SK-N-SH (cell line): ENCODE measurements around the gene DCLK1. TPM values are rescaled to one million over a fixed set of nuclear protein-coding genes. Genes with fewer than 3 reads are reported as not detected.

ENCODE experiments used
- CTCF ChIA-PET: fragments of 300-600, 350-600 bp; formaldehyde crosslinking; extraction: SDS; loops from one replicate; lab custom pipeline; 2021; lab: Yijun Ruan, JAX
- POLR2A ChIA-PET: fragments of 350-600 bp; sonication (Branson Sonifier 250); formaldehyde crosslinking; extraction: SDS; loops from one replicate; lab custom pipeline; 2020; ENCODE audit warnings: antibody characterized with exemption, inconsistent platforms; lab: Yijun Ruan, JAX
- DNase-seq: peaks from one replicate; pipeline ENCODE4 v3.0.0; 2012
- H2AFZ ChIP-seq: fragments of 200-600 bp; sonication (generic); 2 replicates; pipeline ENCODE4 v1.8.1; 2016; ENCODE audit warnings: antibody characterized with exemption, mild to moderate bottlenecking, low read depth
- H3F3A ChIP-seq: fragments of 200-600 bp; sonication (generic); replicated peaks from 2 replicates; pipeline ENCODE3; 2016; ENCODE audit warnings: antibody characterized with exemption, mild to moderate bottlenecking; ENCODE audit not compliant: insufficient read depth
- H3K27ac ChIP-seq, 2 experiments: fragments of 200-500 bp in 1 of 2; fragments of 200-600 bp in 1 of 2; sonication (Bioruptor generic) in 1 of 2; sonication (generic), shearing (Covaris generic) in 1 of 2; 2 replicates each; pipeline versions ENCODE4 v1.5.1 to v1.6.1; 2014 to 2016; ENCODE audit warnings: low read depth in 2 of 2, inconsistent platforms in 1 of 2, low read length in 1 of 2, mild to moderate bottlenecking in 1 of 2, mixed read lengths in 1 of 2
- H3K27me3 ChIP-seq: fragments of 200-600 bp; sonication (generic), shearing (Covaris generic); 2 replicates; pipeline ENCODE4 v1.6.1; 2016; ENCODE audit warnings: mixed run types; ENCODE audit not compliant: insufficient read depth
- H3K36me3 ChIP-seq, 2 experiments: fragments of 200-500 bp in 1 of 2; fragments of 200-600 bp in 1 of 2; sonication (Bioruptor generic) in 1 of 2; sonication (generic) in 1 of 2; replicated peaks in 1 of 2; 2 replicates each; pipeline versions ENCODE3 to v1.5.1; 2014 to 2016; ENCODE audit warnings: low read length in 1 of 2, mild to moderate bottlenecking in 1 of 2; ENCODE audit not compliant: insufficient read depth in 2 of 2, control insufficient read depth in 1 of 2
- H3K4me1 ChIP-seq, 2 experiments: fragments of 200-500 bp in 1 of 2; fragments of 200-600 bp in 1 of 2; sonication (Bioruptor generic) in 1 of 2; sonication (generic), shearing (Covaris generic) in 1 of 2; 2 replicates each; pipeline versions ENCODE4 v1.5.1 to v1.6.1; 2014 to 2016; ENCODE audit warnings: low read depth in 1 of 2, low read length in 1 of 2, mixed run types in 1 of 2; ENCODE audit not compliant: insufficient read depth in 2 of 2, control insufficient read depth in 1 of 2
- H3K4me2 ChIP-seq: fragments of 200-600 bp; sonication (generic), shearing (Covaris generic); 2 replicates; pipeline ENCODE4 v1.6.1; 2017; ENCODE audit warnings: mixed run types
- H3K4me3 ChIP-seq, 2 experiments: fragments of 200-500 bp in 1 of 2; fragments of 200-600 bp in 1 of 2; sonication (Bioruptor generic) in 1 of 2; sonication (generic), shearing (Covaris generic) in 1 of 2; 2 replicates each; pipeline versions ENCODE4 v1.5.1 to v1.8.1; 2014 to 2016; ENCODE audit warnings: low read depth in 2 of 2, inconsistent platforms in 1 of 2, low read length in 1 of 2, mild to moderate bottlenecking in 1 of 2, mixed read lengths in 1 of 2, moderate library complexity in 1 of 2
- H3K79me2 ChIP-seq: fragments of 200-600 bp; sonication (generic); 2 replicates; pipeline ENCODE4 v1.8.1; 2017; ENCODE audit warnings: mild to moderate bottlenecking; ENCODE audit not compliant: insufficient read depth
- H3K9ac ChIP-seq: fragments of 200-600 bp; sonication (generic); 2 replicates; pipeline ENCODE4 v1.6.1; 2017; ENCODE audit warnings: mixed run types
- H3K9me2 ChIP-seq: fragments of 200-600 bp; sonication (generic); 2 replicates; pipeline ENCODE4 v1.6.1; 2017; ENCODE audit warnings: mixed run types
- H3K9me3 ChIP-seq: fragments of 200-600 bp; sonication (generic); 2 replicates; pipeline ENCODE4 v1.6.1; 2017; ENCODE audit warnings: mixed run types, mild to moderate bottlenecking, moderate library complexity
- H4K20me1 ChIP-seq: fragments of 200-600 bp; sonication (generic); 2 replicates; pipeline ENCODE4 v1.6.1; 2017; ENCODE audit warnings: mild to moderate bottlenecking, mixed run types; ENCODE audit not compliant: insufficient read depth
- CHD2 ChIP-seq: fragments of 150-350 bp; IDR thresholded peaks from 2 replicates; pipeline ENCODE4 v1.6.1; 2018; ENCODE audit warnings: low read length; ENCODE audit not compliant: partially characterized antibody
- EP300 ChIP-seq, 2 experiments: IDR thresholded peaks; 2 replicates each; pipeline versions ENCODE4 v1.4.0 to v1.6.1; 2012; ENCODE audit warnings: borderline replicate concordance in 1 of 2, low read depth in 1 of 2, low read length in 1 of 2
- EZH2phosphoT487 ChIP-seq: fragments of 200-600 bp; sonication (generic); IDR thresholded peaks from 2 replicates; pipeline ENCODE4 v1.6.1; 2017; ENCODE audit warnings: low read depth, mixed run types, mild to moderate bottlenecking, antibody characterized with exemption, moderate library complexity, borderline replicate concordance
- FOSL2 ChIP-seq: IDR thresholded peaks from 2 replicates; pipeline ENCODE4 v1.4.0; 2012; ENCODE audit warnings: low read depth, mild to moderate bottlenecking, moderate library complexity, borderline replicate concordance
- JUND ChIP-seq: IDR thresholded peaks from 2 replicates; pipeline ENCODE4 v1.4.0; 2012
- MEF2A ChIP-seq: IDR thresholded peaks from 2 replicates; pipeline ENCODE4 v1.4.0; 2012; ENCODE audit warnings: low read depth, borderline replicate concordance
- NFIC ChIP-seq: IDR thresholded peaks from 2 replicates; pipeline ENCODE4 v1.4.0; 2012; ENCODE audit warnings: borderline replicate concordance
- NRF1 ChIP-seq: IDR thresholded peaks from 2 replicates; pipeline ENCODE4 v1.6.1; 2012; ENCODE audit warnings: low read depth, mild to moderate bottlenecking, low read length
- RXRA ChIP-seq: IDR thresholded peaks from 2 replicates; pipeline ENCODE4 v1.4.0; 2012; ENCODE audit warnings: low read depth, mild to moderate bottlenecking, borderline replicate concordance
- TCF12 ChIP-seq: IDR thresholded peaks from 2 replicates; pipeline ENCODE4 v1.4.0; 2012
- TEAD4 ChIP-seq: IDR thresholded peaks from 2 replicates; pipeline ENCODE4 v1.4.0; 2012; ENCODE audit warnings: mild to moderate bottlenecking, borderline replicate concordance; ENCODE audit not compliant: insufficient read depth
- YY1 ChIP-seq: IDR thresholded peaks from 2 replicates; pipeline ENCODE4 v1.4.0; 2012; ENCODE audit warnings: low read depth, mild to moderate bottlenecking
- WGBS: methylation state at CpG from one replicate; pipeline ENCODE4 v1.1.6; 2017; ENCODE audit warnings: low lambda C conversion rate; 5-methylcytosine and 5-hydroxymethylcytosine counted together
- polyA plus RNA-seq, 3 experiments: library from polyadenylated mRNA; depleted of rRNA; stranded (reverse); fragments of >200 nt; gene quantifications; 2 replicates each; pipeline ENCODE4 v1.2.3, GENCODE V29; 2012
- TF ChIP-seq, protein P1 (sequence below): IDR thresholded peaks from 2 replicates; pipeline ENCODE4 v1.4.0; 2012; ENCODE audit warnings: low read depth
- TF ChIP-seq, protein P2 (sequence below): IDR thresholded peaks from 2 replicates; pipeline ENCODE4; 2012
- TF ChIP-seq, protein P3 (sequence below): fragments of 200-600 bp; sonication (generic); IDR thresholded peaks from 2 replicates; pipeline ENCODE4 v1.6.1; 2017; ENCODE audit warnings: antibody characterized with exemption, mild to moderate bottlenecking, moderate library complexity
- TF ChIP-seq, protein P4 (sequence below): IDR thresholded peaks from 2 replicates; pipeline ENCODE4 v1.4.0; 2012; ENCODE audit warnings: low read depth, borderline replicate concordance

DCLK1 gene
- polyA plus RNA-seq, 1 of the 3 experiments (the other 2 are of a cell fraction), result 1.1 TPM

DNA sequence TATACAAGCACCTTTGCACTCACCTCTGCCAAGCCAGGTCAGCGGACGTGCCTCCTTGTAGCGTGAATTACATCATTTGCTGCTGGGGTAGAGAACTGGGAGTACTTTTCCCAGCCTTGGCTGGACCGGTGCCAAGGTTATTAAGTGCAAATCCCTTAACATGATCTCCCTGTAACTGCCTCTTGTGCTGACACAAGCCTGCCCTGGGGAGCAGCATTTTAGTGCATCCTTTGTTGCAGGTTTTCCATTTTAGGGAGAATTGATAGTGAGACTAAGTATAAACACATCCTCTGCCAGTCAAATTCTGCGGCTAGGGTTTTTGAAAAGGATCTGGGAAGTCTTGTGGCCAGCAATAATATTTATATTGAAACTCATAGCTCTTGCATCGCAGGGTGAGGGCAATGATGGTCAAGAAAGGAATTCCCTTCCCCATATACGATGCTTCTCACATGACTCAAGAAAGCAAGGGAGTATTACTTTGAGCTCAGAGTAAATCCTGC is 32.7 kb upstream of the DCLK1 start:
- DNase-seq, result peak; percentile 20
- H3K4me3 ChIP-seq, result no peak overlapping the region
- CTCF ChIA-PET, result no interaction called here
- H3K36me3 ChIP-seq, result no peaks in the 10 kb centered on the region
- H3F3A ChIP-seq, result peaks cover 5% of the 10 kb centered on the region
- H2AFZ ChIP-seq, result no peak overlapping the region
- WGBS, result 36% methylated on average over 7 of the region's 7 CpGs
- TF ChIP-seq TEAD4 (0 out of 2 replicates have a peak, but pooled peaks have one; percentile 48), EP300 (IDR thresholded peaks at IDR 0.05; ENCODE audit: borderline replicate concordance in 1 of 2, low read depth in 1 of 2, low read length in 1 of 2) (peak in 1 of 2 experiments; percentile 56; a peak in 1 of 4 replicates), JUND (peak; percentile 47), NRF1 (no peak), NFIC (peak; percentile 72), MEF2A (peak; percentile 57), TCF12 (peak; percentile 81), RXRA (peak; percentile 27; the same call in 1 of the 2 replicates), EZH2phosphoT487 (no peak), FOSL2 (peak; percentile 54; the same call in 1 of the 2 replicates)
- TF ChIP-seq, protein P1, sequence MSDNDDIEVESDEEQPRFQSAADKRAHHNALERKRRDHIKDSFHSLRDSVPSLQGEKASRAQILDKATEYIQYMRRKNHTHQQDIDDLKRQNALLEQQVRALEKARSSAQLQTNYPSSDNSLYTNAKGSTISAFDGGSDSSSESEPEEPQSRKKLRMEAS, result no peak
- TF ChIP-seq, protein P2, sequence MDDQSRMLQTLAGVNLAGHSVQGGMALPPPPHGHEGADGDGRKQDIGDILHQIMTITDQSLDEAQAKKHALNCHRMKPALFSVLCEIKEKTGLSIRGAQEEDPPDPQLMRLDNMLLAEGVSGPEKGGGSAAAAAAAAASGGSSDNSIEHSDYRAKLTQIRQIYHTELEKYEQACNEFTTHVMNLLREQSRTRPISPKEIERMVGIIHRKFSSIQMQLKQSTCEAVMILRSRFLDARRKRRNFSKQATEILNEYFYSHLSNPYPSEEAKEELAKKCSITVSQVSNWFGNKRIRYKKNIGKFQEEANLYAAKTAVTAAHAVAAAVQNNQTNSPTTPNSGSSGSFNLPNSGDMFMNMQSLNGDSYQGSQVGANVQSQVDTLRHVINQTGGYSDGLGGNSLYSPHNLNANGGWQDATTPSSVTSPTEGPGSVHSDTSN, result peak; percentile 81
- TF ChIP-seq, protein P3, sequence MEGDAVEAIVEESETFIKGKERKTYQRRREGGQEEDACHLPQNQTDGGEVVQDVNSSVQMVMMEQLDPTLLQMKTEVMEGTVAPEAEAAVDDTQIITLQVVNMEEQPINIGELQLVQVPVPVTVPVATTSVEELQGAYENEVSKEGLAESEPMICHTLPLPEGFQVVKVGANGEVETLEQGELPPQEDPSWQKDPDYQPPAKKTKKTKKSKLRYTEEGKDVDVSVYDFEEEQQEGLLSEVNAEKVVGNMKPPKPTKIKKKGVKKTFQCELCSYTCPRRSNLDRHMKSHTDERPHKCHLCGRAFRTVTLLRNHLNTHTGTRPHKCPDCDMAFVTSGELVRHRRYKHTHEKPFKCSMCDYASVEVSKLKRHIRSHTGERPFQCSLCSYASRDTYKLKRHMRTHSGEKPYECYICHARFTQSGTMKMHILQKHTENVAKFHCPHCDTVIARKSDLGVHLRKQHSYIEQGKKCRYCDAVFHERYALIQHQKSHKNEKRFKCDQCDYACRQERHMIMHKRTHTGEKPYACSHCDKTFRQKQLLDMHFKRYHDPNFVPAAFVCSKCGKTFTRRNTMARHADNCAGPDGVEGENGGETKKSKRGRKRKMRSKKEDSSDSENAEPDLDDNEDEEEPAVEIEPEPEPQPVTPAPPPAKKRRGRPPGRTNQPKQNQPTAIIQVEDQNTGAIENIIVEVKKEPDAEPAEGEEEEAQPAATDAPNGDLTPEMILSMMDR, result no peak
- no peaks in the 10 kb centered on the region for H3K9me3 ChIP-seq
- H3K9me2 ChIP-seq, result no peaks in the 10 kb centered on the region
- no peaks in the 10 kb centered on the region for H3K79me2 ChIP-seq
- H4K20me1 ChIP-seq, result no peaks in the 10 kb centered on the region
- H3K27me3 ChIP-seq, result no peaks in the 10 kb centered on the region
- H3K9ac ChIP-seq, result peak overlapping the region; percentile 8; the same call in 1 of the 2 replicates
- peaks cover 7 to 24% of the 10 kb centered on the region in 2 experiments; a peak in 3 of 4 replicates for H3K4me1 ChIP-seq
- POLR2A ChIA-PET, result no interaction called here
- H3K27ac ChIP-seq, result peak overlapping the region in 1 of 2 experiments; percentile 94; a peak in 2 of 4 replicates
- peak overlapping the region; percentile 64 for H3K4me2 ChIP-seq

- H3F3A ChIP-seq, result peaks cover 5% of the 10 kb centered on the region
- H3K79me2 ChIP-seq, result no peaks in the 10 kb centered on the region
- H3K9ac ChIP-seq, result no peak overlapping the region
- no peaks in the 10 kb centered on the region for H3K27me3 ChIP-seq
- H3K9me2 ChIP-seq, result no peaks in the 10 kb centered on the region
- no peaks in the 10 kb centered on the region for H4K20me1 ChIP-seq
- POLR2A ChIA-PET, result no interaction called here
- peak overlapping the region in 1 of 2 experiments; percentile 94; a peak in 2 of 4 replicates for H3K27ac ChIP-seq
- WGBS, result 81% methylated on average over 6 of the region's 6 CpGs
- no peaks in the 10 kb centered on the region for H3K36me3 ChIP-seq
- no peak for DNase-seq
- H3K4me3 ChIP-seq, result no peak overlapping the region
- peaks cover 7 to 29% of the 10 kb centered on the region in 2 experiments; a peak in 3 of 4 replicates for H3K4me1 ChIP-seq
- CTCF ChIA-PET, result no interaction called here
- peak overlapping the region; percentile 64 for H3K4me2 ChIP-seq
- no peak overlapping the region for H2AFZ ChIP-seq
- TF ChIP-seq CHD2 (no peak), YY1 (no peak), RXRA (no peak)
- TF ChIP-seq, protein P4, sequence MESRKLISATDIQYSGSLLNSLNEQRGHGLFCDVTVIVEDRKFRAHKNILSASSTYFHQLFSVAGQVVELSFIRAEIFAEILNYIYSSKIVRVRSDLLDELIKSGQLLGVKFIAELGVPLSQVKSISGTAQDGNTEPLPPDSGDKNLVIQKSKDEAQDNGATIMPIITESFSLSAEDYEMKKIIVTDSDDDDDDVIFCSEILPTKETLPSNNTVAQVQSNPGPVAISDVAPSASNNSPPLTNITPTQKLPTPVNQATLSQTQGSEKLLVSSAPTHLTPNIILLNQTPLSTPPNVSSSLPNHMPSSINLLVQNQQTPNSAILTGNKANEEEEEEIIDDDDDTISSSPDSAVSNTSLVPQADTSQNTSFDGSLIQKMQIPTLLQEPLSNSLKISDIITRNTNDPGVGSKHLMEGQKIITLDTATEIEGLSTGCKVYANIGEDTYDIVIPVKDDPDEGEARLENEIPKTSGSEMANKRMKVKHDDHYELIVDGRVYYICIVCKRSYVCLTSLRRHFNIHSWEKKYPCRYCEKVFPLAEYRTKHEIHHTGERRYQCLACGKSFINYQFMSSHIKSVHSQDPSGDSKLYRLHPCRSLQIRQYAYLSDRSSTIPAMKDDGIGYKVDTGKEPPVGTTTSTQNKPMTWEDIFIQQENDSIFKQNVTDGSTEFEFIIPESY, result no peak
- no peaks in the 10 kb centered on the region for H3K9me3 ChIP-seq
Observed at GRCh38 chr13:36163286-36163685, 32.1 kb upstream of the DCLK1 start.
